Cardiac fibroblast (primary cell): ENCODE measurements around the gene FAM20A.

ENCODE experiments used
- DNase-seq, 2 donors: peaks; one replicate each; pipeline versions ENCODE4 v3.0.0 to v3.0.0-alpha.2; 2010; ENCODE audit warnings: low read depth in 2 of 2
- H3K4me3 ChIP-seq, 2 donors: replicated peaks in 1 of 2; 1 replicate in 1 of 2; 2 replicates in 1 of 2; pipeline ENCODE4 v1.5.1; 2011; ENCODE audit warnings: low read depth in 2 of 2, low read length in 2 of 2, mild to moderate bottlenecking in 2 of 2, moderate library complexity in 1 of 2
- TF ChIP-seq, protein P1 (sequence below): IDR thresholded peaks from one replicate; pipeline ENCODE4 v1.5.1; 2011; ENCODE audit warnings: low read depth, mild to moderate bottlenecking, low read length, inconsistent platforms

The FAM20A gene

GRCh38 chr17:68568581-68568980, 32.6 kb downstream of the FAM20A start:
- H3K4me3 ChIP-seq: no peak overlapping the region
- TF ChIP-seq, protein P1, sequence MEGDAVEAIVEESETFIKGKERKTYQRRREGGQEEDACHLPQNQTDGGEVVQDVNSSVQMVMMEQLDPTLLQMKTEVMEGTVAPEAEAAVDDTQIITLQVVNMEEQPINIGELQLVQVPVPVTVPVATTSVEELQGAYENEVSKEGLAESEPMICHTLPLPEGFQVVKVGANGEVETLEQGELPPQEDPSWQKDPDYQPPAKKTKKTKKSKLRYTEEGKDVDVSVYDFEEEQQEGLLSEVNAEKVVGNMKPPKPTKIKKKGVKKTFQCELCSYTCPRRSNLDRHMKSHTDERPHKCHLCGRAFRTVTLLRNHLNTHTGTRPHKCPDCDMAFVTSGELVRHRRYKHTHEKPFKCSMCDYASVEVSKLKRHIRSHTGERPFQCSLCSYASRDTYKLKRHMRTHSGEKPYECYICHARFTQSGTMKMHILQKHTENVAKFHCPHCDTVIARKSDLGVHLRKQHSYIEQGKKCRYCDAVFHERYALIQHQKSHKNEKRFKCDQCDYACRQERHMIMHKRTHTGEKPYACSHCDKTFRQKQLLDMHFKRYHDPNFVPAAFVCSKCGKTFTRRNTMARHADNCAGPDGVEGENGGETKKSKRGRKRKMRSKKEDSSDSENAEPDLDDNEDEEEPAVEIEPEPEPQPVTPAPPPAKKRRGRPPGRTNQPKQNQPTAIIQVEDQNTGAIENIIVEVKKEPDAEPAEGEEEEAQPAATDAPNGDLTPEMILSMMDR: no peak

DNA sequence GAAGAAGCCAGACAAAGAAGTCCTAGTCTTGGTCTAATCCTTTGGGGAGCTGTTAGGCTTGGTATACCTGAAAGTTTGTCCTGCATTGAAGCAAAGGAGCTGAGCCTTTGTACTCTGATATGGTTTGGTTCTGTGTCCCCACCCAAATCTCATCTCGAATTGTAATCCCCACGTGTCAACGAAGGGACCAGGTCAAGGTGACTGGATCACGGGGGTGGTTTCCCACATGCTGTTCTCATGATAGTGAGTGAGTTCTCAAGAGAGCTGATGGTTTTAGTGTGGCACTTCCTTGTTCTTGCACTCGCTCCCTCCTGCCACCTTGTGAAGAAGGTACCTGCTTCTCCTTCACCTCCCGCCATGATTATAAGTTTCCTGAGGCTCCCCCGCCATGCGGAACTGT, 33.6 kb downstream of the FAM20A start:
- no peak for DNase-seq
- no peak overlapping the region for H3K4me3 ChIP-seq
- TF ChIP-seq, protein P1: no peak

More at GRCh38 chr17:68568581-68568980, 32.6 kb downstream of the FAM20A start:
- no peak for DNase-seq

DNA sequence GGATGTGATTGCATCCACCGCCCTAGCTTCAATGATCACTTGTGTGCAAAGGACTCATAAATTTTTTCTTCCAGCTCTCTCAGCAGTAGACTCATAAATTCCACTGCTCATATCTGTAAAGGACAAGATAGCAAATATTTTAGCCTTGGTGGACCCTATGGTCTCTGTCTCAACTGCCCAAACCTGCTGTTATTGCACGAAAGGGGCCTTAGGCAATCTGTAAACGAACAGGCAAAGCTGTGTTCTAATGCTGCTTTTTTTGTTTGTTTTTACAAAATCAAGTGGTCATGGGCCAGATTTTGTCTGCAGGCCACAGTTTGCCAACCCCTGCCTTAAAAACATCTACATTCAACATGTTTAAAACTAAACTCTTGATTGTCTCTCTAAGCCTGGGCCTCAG, 34.1 kb downstream of the FAM20A start:
- no peak overlapping the region for H3K4me3 ChIP-seq
- DNase-seq: no peak
- TF ChIP-seq, protein P1: no peak

GRCh38 chr17:68566442-68566738, 34.8 kb downstream of the FAM20A start:
- TF ChIP-seq, protein P1: no peak
- no peak for DNase-seq
- H3K4me3 ChIP-seq: no peak overlapping the region

GRCh38 chr17:68565661-68566441, 35.3 kb downstream of the FAM20A start:
- TF ChIP-seq, protein P1: no peak
- peak in 1 of 2 donors; percentile 34 for DNase-seq
- no peak overlapping the region for H3K4me3 ChIP-seq

- DNase-seq: no peak
- H3K4me3 ChIP-seq: no peak overlapping the region
- TF ChIP-seq, protein P1: no peak
Observed at GRCh38 chr17:68564415-68565111, 36.6 kb downstream of the FAM20A start.
